GM12864 (cell line): ENCODE results near the gene SMTNL2.
"Not testable (repeated sequence)": the region's sequence is repeated elsewhere in the genome, so short reads cannot be mapped to it uniquely, and the experiment has no call there.

Experiments
- DNase-seq: peaks from one replicate; pipeline ENCODE4 v3.0.0-alpha.2; 2011; ENCODE audit warnings: low read depth
- H3K4me3 ChIP-seq: 2 replicates; pipeline ENCODE4 v1.5.1; 2011; ENCODE audit warnings: mild to moderate bottlenecking, low read depth, low read length, control low read depth
- TF ChIP-seq, protein P1 (sequence below): IDR thresholded peaks from 2 replicates; pipeline ENCODE4 v1.5.1; 2011; ENCODE audit warnings: low read depth, mild to moderate bottlenecking, moderate library complexity, low read length, control low read depth, inconsistent platforms; ENCODE audit errors: missing control alignments

SMTNL2 gene

DNA sequence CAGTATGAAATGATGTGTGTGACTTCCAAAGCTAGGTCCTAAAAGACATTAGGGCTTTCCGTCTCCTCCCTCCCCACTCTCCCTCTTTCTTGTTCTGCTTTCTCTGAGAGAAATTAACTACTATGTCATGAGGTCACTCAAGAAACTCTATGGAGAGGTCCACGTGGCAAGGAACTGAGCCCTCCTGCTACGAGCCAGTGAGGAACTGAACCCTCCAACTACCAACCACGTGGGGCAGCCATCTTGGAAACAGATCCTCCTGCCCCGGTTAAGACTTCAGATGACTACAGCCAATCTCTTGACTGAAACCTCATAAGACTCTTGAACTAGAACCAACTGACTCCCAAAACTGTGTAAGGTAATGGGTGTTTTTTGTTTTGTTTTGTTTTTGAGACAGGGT, 61.3 kb downstream of the SMTNL2 start:
- no peak for DNase-seq
- TF ChIP-seq, protein P1, sequence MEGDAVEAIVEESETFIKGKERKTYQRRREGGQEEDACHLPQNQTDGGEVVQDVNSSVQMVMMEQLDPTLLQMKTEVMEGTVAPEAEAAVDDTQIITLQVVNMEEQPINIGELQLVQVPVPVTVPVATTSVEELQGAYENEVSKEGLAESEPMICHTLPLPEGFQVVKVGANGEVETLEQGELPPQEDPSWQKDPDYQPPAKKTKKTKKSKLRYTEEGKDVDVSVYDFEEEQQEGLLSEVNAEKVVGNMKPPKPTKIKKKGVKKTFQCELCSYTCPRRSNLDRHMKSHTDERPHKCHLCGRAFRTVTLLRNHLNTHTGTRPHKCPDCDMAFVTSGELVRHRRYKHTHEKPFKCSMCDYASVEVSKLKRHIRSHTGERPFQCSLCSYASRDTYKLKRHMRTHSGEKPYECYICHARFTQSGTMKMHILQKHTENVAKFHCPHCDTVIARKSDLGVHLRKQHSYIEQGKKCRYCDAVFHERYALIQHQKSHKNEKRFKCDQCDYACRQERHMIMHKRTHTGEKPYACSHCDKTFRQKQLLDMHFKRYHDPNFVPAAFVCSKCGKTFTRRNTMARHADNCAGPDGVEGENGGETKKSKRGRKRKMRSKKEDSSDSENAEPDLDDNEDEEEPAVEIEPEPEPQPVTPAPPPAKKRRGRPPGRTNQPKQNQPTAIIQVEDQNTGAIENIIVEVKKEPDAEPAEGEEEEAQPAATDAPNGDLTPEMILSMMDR, result no peak

DNA sequence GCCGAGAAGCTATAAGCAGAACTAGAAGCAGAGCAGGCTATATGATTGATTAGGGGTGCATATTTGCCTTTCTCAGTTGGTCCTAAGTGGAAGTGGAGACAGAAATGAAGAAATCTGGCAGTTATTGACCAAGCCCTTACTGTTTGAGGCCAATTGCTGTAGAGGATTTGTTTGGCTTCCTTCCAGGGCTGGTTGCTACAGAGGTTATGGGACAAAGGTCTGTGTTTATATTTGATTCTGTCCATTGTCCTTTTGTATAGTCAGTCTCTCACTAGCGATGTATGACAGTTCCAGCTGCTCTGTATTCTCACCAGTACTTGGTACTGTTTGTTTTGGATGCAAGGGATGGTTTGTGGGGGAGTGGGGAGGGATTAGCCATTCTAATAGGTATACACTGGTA, 64.4 kb downstream of the SMTNL2 start:
- TF ChIP-seq, protein P1, result no peak
- no peak overlapping the region for H3K4me3 ChIP-seq
- no peak for DNase-seq

More for the DNA sequence above, 61.3 kb downstream of the SMTNL2 start:
- H3K4me3 ChIP-seq, result no peak overlapping the region

DNA sequence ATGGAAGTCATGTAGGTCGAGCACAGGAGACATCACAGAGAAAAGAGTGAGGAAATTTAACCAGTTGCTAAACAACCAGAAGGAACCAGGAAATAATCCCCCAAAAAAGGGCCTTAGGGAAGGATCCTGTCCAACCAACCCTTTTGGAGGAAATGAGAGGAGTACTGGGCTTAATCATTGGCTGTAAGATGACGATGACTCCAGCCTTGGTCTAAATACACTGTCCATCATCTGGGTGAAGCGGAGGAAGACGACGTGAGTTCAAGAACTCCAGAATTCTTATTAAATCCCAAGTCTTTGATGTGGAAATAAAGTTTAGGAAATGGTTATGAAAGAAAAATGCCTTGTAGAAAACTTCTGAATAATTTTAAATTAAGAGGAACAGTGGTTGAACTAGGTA, 68.7 kb downstream of the SMTNL2 start:
- no peak overlapping the region for H3K4me3 ChIP-seq
- TF ChIP-seq, protein P1, result no peak
- DNase-seq, result no peak

DNA sequence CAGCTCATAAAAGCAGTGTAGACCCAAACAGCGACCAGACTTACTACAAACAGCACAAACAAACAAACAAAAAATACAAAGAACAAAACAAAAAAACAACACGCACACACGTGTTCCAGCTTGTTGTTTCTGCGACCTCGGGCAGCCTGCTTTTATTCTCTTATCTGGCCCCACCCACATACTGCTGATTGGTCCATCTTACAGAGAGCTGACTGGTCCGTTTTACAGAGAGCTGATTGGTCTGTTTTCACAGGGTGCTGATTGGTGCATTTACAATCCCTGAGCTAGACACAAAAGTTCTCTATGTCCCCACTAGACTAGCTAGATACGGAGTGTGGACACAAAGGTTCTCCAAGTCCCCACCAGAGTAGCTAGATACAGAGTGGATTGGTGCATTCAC, 71.6 kb downstream of the SMTNL2 start:
- DNase-seq, H3K4me3 ChIP-seq: not testable (repeated sequence)

DNA sequence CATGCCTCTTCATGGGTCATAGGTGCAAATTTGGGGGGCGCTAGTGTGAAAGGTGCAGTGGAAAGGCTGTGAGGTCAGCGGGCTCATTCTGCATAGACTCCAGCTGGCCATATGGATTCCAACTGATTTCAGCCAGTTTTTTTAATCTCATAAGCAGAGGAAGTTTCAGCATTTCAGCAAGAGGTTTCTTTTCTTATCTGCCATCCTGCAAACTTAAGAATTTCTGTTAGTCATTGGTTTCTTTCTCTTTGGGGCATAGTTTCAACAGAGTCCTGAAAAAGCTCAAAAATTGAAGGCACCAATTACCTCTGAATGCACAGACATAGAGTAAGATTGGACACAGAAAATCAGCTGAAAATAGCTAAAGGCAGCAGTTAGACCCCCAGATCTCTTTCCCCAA, 73.3 kb downstream of the SMTNL2 start:
- DNase-seq, result no peak
- TF ChIP-seq, protein P1, result no peak
- H3K4me3 ChIP-seq, result no peak overlapping the region
